Activated naive CD4-positive, alpha-beta T cell treated with anti-CD3 and anti-CD28 coated beads, Interleukin-2, amount 50 U/mL, for 24 hours (primary cell): ENCODE measurements around the gene PDCL3.
A peak's percentile ranks its signal among the peaks of the same experiment; 100 is the strongest.

ENCODE experiments used
- H3K27ac Mint-ChIP-seq: one replicate; pipeline ENCODE4 v1.8.0; 2021; ENCODE audit warnings: mild to moderate bottlenecking, mixed read lengths
- H3K27me3 Mint-ChIP-seq: one replicate; pipeline ENCODE4 v1.8.0; 2021; ENCODE audit warnings: mixed read lengths
- H3K36me3 Mint-ChIP-seq: one replicate; pipeline ENCODE4 v1.8.0; 2021; ENCODE audit warnings: mixed read lengths
- H3K4me1 Mint-ChIP-seq: one replicate; pipeline ENCODE4 v1.8.0; 2021; ENCODE audit warnings: mixed read lengths
- H3K4me3 Mint-ChIP-seq: one replicate; pipeline ENCODE4 v1.8.0; 2021; ENCODE audit warnings: mild to moderate bottlenecking, mixed read lengths
- H3K9me3 Mint-ChIP-seq: one replicate; pipeline ENCODE4 v1.8.0; 2021; ENCODE audit warnings: mixed read lengths

Gene PDCL3

DNA sequence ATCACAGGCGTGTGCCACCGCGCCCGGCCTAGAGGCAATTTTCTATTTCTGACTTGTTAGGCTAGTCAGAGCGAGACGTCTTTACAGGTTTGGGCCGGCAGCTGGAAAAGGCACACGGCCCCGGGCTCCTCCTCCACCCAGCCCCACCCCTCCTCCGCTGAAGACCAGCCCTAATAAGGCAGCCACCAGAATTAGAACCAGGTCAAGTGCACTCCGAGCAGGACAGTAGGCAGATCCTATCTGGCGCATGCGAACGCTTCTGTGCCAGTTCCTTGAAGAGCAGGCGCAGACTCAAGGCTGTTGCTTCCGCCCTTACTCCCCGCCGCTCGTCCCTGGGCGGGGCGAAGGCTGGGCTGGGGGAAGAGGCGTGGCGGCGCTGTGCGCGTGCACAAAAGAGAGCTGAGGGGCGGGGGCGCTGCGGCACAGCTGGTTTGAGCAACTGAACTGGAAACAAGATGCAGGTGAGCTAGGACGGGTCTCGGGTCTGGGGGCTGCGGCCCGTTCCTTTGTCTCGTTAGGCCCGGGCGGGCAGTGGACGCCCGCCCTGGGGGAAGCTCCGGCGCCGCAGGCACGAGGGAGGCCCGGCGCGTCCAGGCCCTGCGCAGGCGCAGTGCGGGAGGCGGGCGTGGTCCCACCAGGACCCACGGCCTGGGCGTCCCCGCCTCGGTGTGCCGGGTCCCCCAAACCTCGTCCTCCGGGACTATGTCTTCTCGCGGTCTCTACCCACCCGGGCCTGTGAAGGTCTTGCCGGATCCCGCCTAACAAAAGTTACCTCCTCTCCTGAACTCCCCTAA is at the start of gene PDCL3:
TSS of gene PDCL3 (plus strand) at position 381 of the 794 bp plus-strand sequence. CDS start at position 456, 75 bp downstream.
- Mint-ChIP-seq H3K27ac (peak within 1 kb of the TSS; percentile 97), H3K4me3 (peak within 1 kb of the TSS; percentile 96), H3K27me3 (no peaks in the 10 kb centered on the region), H3K36me3 (peaks cover 6% of the 10 kb centered on the region), H3K4me1 (peaks cover 43% of the 10 kb centered on the region), H3K9me3 (no peaks in the 10 kb centered on the region)

- Mint-ChIP-seq H3K9me3 (peaks cover 1% of the 10 kb centered on the region), H3K27ac (no peak overlapping the region), H3K4me1 (no peaks in the 10 kb centered on the region), H3K27me3 (no peaks in the 10 kb centered on the region), H3K36me3 (no peaks in the 10 kb centered on the region), H3K4me3 (no peak overlapping the region)
Measured at GRCh38 chr2:100513650-100514049, 49.1 kb upstream of the PDCL3 start.

DNA sequence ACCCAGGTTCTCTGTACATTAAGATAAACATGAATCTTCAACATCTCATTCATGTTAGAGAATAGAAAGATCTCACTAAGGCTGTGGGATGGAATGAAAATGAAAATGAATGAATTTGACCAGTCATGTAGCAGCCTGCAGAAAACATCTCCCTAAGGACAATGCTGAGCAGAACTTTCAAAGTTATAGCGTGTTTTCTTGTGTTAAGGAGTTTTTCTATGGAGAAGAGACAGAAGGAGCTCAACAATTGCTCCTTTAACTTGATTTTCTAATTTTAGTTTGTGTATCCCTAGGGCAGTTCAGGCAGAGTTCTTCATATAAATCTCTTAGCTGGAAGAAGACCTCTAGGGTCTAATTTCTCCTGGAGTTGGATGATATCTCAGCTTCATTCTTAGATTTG is 45.2 kb upstream of the PDCL3 start:
- no peak overlapping the region for H3K27ac Mint-ChIP-seq
- no peaks in the 10 kb centered on the region for H3K9me3 Mint-ChIP-seq
- H3K36me3 Mint-ChIP-seq, result no peaks in the 10 kb centered on the region
- no peak overlapping the region for H3K4me3 Mint-ChIP-seq
- no peaks in the 10 kb centered on the region for H3K4me1 Mint-ChIP-seq
- no peaks in the 10 kb centered on the region for H3K27me3 Mint-ChIP-seq

DNA sequence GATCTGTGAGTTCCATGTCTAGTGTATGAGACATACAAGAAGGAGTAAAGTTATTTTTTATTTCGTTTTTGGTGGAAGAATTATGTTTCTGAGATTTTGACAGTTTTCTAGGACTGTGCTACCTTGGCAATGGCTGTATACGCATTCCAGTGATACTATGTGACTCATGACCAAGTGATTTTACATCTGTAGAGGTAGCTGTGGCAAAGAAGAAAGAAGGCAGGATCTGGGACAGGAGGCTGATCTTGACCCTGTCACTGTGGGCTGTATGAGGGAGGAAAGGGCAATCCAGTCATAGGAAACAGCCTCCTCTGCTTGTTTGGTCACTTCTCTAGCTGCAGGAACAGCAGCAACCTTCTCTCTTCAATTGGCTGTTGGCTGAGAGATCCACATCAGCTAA is 44.0 kb upstream of the PDCL3 start:
- H3K27ac Mint-ChIP-seq, result no peak overlapping the region
- H3K4me3 Mint-ChIP-seq, result no peak overlapping the region

DNA sequence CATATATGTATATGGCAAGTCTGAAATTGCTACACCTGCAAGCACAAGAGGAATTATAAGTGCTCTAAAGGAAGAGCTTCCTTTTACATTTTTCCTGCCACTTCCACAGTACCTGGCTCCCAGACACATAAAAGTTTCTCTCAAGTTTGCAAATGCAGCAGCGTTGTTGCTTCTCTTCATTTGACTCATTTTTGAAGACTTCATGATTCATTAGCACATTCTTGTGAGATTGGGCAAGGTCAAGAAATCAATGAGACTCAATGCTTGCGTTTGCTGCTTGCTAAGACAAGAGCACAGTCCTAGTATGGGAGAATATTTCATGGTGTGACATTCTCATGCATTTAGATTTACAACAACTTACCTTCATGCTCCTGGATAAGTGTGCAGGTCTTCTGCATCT is 42.6 kb upstream of the PDCL3 start:
- Mint-ChIP-seq H3K27ac (no peak overlapping the region), H3K36me3 (no peaks in the 10 kb centered on the region), H3K9me3 (no peaks in the 10 kb centered on the region), H3K27me3 (no peaks in the 10 kb centered on the region), H3K4me1 (no peaks in the 10 kb centered on the region), H3K4me3 (no peak overlapping the region)

More for the DNA sequence above, 44.0 kb upstream of the PDCL3 start:
- no peaks in the 10 kb centered on the region for H3K4me1 Mint-ChIP-seq
- H3K36me3 Mint-ChIP-seq, result no peaks in the 10 kb centered on the region
- no peaks in the 10 kb centered on the region for H3K9me3 Mint-ChIP-seq
- H3K27me3 Mint-ChIP-seq, result no peaks in the 10 kb centered on the region

GRCh38 chr2:100522430-100522829 is 40.4 kb upstream of the PDCL3 start:
- Mint-ChIP-seq H3K27me3 (no peaks in the 10 kb centered on the region), H3K27ac (no peak overlapping the region), H3K9me3 (no peaks in the 10 kb centered on the region), H3K36me3 (no peaks in the 10 kb centered on the region), H3K4me1 (no peaks in the 10 kb centered on the region), H3K4me3 (no peak overlapping the region)

DNA sequence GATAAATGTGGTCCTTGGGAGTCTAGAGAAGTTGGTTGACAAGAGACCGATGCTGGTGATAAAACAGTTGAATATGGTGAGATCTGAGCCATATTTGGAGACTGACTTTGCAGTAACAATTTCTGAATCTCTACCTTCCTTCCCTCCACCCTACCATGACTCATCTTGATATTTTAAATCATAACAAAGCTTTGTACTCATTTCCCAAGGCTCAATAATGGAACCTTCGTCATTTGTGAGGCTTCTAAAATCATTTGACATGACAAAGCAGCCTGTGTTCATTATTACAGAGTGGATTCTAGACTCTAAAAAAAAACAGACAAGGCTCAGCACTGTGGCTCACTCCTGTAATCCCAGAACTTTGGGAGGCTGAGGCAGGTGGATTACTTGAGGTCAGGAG is 38.5 kb upstream of the PDCL3 start:
- Mint-ChIP-seq H3K27me3 (no peaks in the 10 kb centered on the region), H3K4me1 (no peaks in the 10 kb centered on the region), H3K27ac (no peak overlapping the region), H3K36me3 (no peaks in the 10 kb centered on the region), H3K9me3 (no peaks in the 10 kb centered on the region), H3K4me3 (no peak overlapping the region)

GRCh38 chr2:100526868-100527267 is 35.9 kb upstream of the PDCL3 start:
- Mint-ChIP-seq H3K27ac (no peak overlapping the region), H3K36me3 (no peaks in the 10 kb centered on the region), H3K4me1 (no peaks in the 10 kb centered on the region), H3K27me3 (no peaks in the 10 kb centered on the region), H3K9me3 (no peaks in the 10 kb centered on the region), H3K4me3 (no peak overlapping the region)

DNA sequence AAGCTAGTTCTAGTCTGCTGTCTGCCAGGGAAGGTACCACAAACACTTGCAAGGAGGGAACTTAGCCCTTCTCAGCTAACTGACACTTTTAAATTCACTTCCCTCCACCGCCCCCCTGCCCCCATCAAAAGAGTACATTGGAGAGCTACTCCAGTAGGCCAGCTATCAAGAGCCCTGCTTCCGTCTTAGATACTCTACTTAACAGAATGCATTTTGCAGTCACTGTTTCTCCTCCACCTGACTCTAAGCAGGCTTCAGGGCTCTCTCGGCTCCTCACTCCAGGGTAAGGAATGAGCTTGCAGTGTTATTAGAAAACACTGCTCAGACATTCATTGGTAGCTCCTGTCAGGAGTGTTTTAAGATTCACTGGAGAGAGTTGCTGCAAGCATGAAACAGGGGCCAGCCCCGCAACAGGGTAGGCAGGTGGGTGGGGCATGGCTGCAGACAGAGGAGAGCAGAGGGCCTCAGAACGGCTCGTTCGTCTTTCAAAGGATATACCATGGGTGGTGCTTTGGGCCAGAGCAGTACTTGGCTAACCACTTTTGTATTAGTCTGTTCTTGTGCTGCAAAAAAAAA is 35.3 kb upstream of the PDCL3 start:
- no peak overlapping the region for H3K27ac Mint-ChIP-seq
- no peak overlapping the region for H3K4me3 Mint-ChIP-seq
- no peaks in the 10 kb centered on the region for H3K9me3 Mint-ChIP-seq
- H3K4me1 Mint-ChIP-seq, result no peaks in the 10 kb centered on the region
- H3K27me3 Mint-ChIP-seq, result no peaks in the 10 kb centered on the region
- no peaks in the 10 kb centered on the region for H3K36me3 Mint-ChIP-seq

- H3K27ac Mint-ChIP-seq, result no peak overlapping the region
- no peaks in the 10 kb centered on the region for H3K27me3 Mint-ChIP-seq
- no peaks in the 10 kb centered on the region for H3K4me1 Mint-ChIP-seq
- H3K9me3 Mint-ChIP-seq, result no peaks in the 10 kb centered on the region
- H3K36me3 Mint-ChIP-seq, result no peaks in the 10 kb centered on the region
- no peak overlapping the region for H3K4me3 Mint-ChIP-seq
Measured at GRCh38 chr2:100529176-100529575, 33.6 kb upstream of the PDCL3 start.

DNA sequence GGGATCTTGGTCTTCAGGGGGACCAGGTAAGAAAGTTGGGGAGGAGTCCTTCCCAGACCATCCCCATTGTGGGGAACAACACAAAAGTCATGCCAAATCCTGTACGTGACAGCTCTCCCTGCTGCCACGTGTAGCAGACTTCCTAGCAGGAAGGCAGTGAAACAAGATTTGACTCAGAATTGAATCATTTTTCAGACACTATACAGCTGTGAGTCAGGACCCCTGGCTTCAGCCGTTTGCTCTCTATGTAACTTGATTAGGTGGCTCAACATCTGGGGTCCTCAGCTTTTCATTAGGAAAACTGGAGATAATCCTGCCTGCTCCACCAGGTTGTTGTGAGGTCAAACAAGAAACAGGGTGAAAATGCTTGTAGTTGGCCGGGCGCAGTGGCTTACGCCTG is 32.9 kb upstream of the PDCL3 start:
- no peaks in the 10 kb centered on the region for H3K27me3 Mint-ChIP-seq
- H3K4me3 Mint-ChIP-seq, result no peak overlapping the region

DNA sequence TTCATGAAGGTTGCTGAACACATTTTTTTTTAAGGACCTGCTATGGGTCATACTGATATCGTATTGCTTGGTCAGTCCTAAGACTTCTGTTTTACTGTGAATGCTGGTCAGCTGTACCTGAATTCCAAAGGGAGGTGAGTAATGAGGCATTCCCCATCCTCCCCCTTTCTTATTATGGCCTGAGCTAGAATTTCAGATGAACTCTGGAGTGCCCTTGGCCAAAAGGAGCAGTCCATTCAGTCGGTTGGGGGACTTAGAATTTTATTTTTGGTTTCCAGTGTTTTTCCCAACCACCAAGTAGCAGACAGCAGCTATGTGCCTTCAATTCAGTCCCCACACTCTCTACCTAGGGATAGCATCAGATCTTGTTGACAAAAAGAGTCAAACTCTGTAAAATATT is 26.9 kb upstream of the PDCL3 start:
- no peak overlapping the region for H3K4me3 Mint-ChIP-seq
- no peaks in the 10 kb centered on the region for H3K4me1 Mint-ChIP-seq
- H3K27me3 Mint-ChIP-seq, result no peaks in the 10 kb centered on the region
- no peak overlapping the region for H3K27ac Mint-ChIP-seq
- H3K9me3 Mint-ChIP-seq, result no peaks in the 10 kb centered on the region
- H3K36me3 Mint-ChIP-seq, result no peaks in the 10 kb centered on the region

More for the DNA sequence above, 32.9 kb upstream of the PDCL3 start:
- Mint-ChIP-seq H3K36me3 (no peaks in the 10 kb centered on the region), H3K4me1 (no peaks in the 10 kb centered on the region), H3K27ac (no peak overlapping the region), H3K9me3 (no peaks in the 10 kb centered on the region)

GRCh38 chr2:100537918-100538317 is 24.9 kb upstream of the PDCL3 start:
- Mint-ChIP-seq H3K27me3 (no peaks in the 10 kb centered on the region), H3K9me3 (no peaks in the 10 kb centered on the region), H3K4me3 (no peak overlapping the region), H3K4me1 (no peaks in the 10 kb centered on the region), H3K36me3 (no peaks in the 10 kb centered on the region), H3K27ac (no peak overlapping the region)

GRCh38 chr2:100539221-100539620 is 23.6 kb upstream of the PDCL3 start:
- no peaks in the 10 kb centered on the region for H3K9me3 Mint-ChIP-seq
- H3K27me3 Mint-ChIP-seq, result no peaks in the 10 kb centered on the region
- no peaks in the 10 kb centered on the region for H3K36me3 Mint-ChIP-seq
- no peaks in the 10 kb centered on the region for H3K4me1 Mint-ChIP-seq
- no peak overlapping the region for H3K4me3 Mint-ChIP-seq
- H3K27ac Mint-ChIP-seq, result no peak overlapping the region

- no peak overlapping the region for H3K4me3 Mint-ChIP-seq
- no peaks in the 10 kb centered on the region for H3K9me3 Mint-ChIP-seq
- H3K27me3 Mint-ChIP-seq, result no peaks in the 10 kb centered on the region
- no peaks in the 10 kb centered on the region for H3K36me3 Mint-ChIP-seq
- H3K27ac Mint-ChIP-seq, result peak overlapping the region; percentile 14
- no peaks in the 10 kb centered on the region for H3K4me1 Mint-ChIP-seq
Measured at GRCh38 chr2:100541404-100541803, 21.4 kb upstream of the PDCL3 start.

DNA sequence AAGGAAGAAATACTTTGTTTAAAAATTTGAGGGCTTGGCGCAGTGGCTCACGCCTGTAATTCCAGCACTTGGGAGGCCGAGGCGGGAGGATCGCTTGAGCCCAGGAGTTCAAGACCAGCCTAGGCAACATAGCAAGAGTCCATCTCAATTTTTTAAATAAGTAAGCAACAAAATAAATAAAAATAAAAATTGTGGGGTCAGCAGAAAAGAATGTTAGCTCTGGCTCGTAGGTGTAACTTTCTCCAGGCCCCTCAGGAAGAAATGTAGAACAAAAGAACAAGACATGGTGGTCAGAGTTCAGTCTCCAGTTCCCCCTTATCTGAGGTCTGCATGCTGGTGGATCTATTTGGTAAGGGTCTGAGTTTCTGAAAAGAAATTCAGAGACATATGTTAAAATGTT is 20.4 kb upstream of the PDCL3 start:
- H3K27me3 Mint-ChIP-seq, result peaks cover 2% of the 10 kb centered on the region
- no peak overlapping the region for H3K4me3 Mint-ChIP-seq
- no peak overlapping the region for H3K27ac Mint-ChIP-seq
- no peaks in the 10 kb centered on the region for H3K9me3 Mint-ChIP-seq
- H3K4me1 Mint-ChIP-seq, result no peaks in the 10 kb centered on the region
- H3K36me3 Mint-ChIP-seq, result no peaks in the 10 kb centered on the region
